Measurements from ENCODE around the gene BTBD10. TPM values are rescaled to one million over a fixed set of nuclear protein-coding genes. Genes with fewer than 3 reads are reported as not detected.
A peak's percentile ranks its signal among the peaks of the same experiment; 100 is the strongest.

The BTBD10 gene
- total RNA-seq, 2 experiments from 2014 or later = 20.9 to 21.0 TPM

- Mint-ChIP-seq H3K4me3 (no peak overlapping the region), H3K9me3 (no peaks in the 10 kb centered on the region), H3K36me3 (ENCODE audit: low read depth) (peaks cover 18% of the 10 kb centered on the region), H3K27me3 (ENCODE audit: low read depth) (no peaks in the 10 kb centered on the region), H3K4me1 (ENCODE audit: low read depth) (peaks cover 2% of the 10 kb centered on the region), H3K27ac (no peak overlapping the region)
- intact Hi-C loops (cut with micrococcal nuclease) = no loop called here
- no peak for DNase-seq
- CTCF ChIA-PET = interaction anchor here (2.4 to 2.8 kb wide), 2 partner anchors 79 to 177 kb away, joined by 10 to 14 read pairs; no protein-coding TSS in a partner anchor
Measured at GRCh38 chr11:13386567-13386966, 76.5 kb downstream of the BTBD10 start.

GRCh38 chr11:13384908-13385640 is 77.9 kb downstream of the BTBD10 start:
- CTCF ChIA-PET = interaction anchor here (0.5 to 2.8 kb wide), 12 partner anchors 9 to 420 kb away, joined by 3 to 14 read pairs (median 3); no protein-coding TSS in a partner anchor
- peak; percentile 46 for DNase-seq
- H3K4me1 Mint-ChIP-seq (ENCODE audit: low read depth) = peaks cover 2% of the 10 kb centered on the region

GRCh38 chr11:13382751-13383150 is 80.3 kb downstream of the BTBD10 start:
- Mint-ChIP-seq H3K27me3 (ENCODE audit: low read depth) (no peaks in the 10 kb centered on the region), H3K4me1 (ENCODE audit: low read depth) (no peaks in the 10 kb centered on the region), H3K36me3 (ENCODE audit: low read depth) (peaks cover 17% of the 10 kb centered on the region), H3K27ac (no peak overlapping the region), H3K4me3 (no peak overlapping the region), H3K9me3 (no peaks in the 10 kb centered on the region)
- no peak for DNase-seq
- intact Hi-C loops (cut with micrococcal nuclease) = no loop called here
- CTCF ChIA-PET = interaction anchor here (0.9 to 1.6 kb wide), 4 partner anchors 58 to 239 kb away, joined by 3 to 6 read pairs (median 4); no protein-coding TSS in a partner anchor

More at GRCh38 chr11:13384908-13385640, 77.9 kb downstream of the BTBD10 start:
- no peaks in the 10 kb centered on the region for H3K9me3 Mint-ChIP-seq
- intact Hi-C loops (cut with micrococcal nuclease) = loop anchor here (1.0 to 2.0 kb wide), 3 partner anchors 78 to 202 kb away; partner anchors contain the start of gene BTBD10
- peaks cover 18% of the 10 kb centered on the region for H3K36me3 Mint-ChIP-seq (ENCODE audit: low read depth)
- no peak overlapping the region for H3K4me3 Mint-ChIP-seq
- no peak overlapping the region for H3K27ac Mint-ChIP-seq
- no peaks in the 10 kb centered on the region for H3K27me3 Mint-ChIP-seq (ENCODE audit: low read depth)

- intact Hi-C loops (cut with micrococcal nuclease) = no loop called here
- CTCF ChIA-PET = interaction anchor here (0.7 to 1.3 kb wide), 3 partner anchors 37 to 417 kb away, joined by 3 read pairs; no protein-coding TSS in a partner anchor
- no peaks in the 10 kb centered on the region for H3K9me3 Mint-ChIP-seq
- peak overlapping the region; percentile 46 for H3K27ac Mint-ChIP-seq
- H3K4me1 Mint-ChIP-seq (ENCODE audit: low read depth) = no peaks in the 10 kb centered on the region
- H3K4me3 Mint-ChIP-seq = no peak overlapping the region
- H3K36me3 Mint-ChIP-seq (ENCODE audit: low read depth) = peaks cover 30% of the 10 kb centered on the region
- no peaks in the 10 kb centered on the region for H3K27me3 Mint-ChIP-seq (ENCODE audit: low read depth)
- no peak for DNase-seq
Measured at GRCh38 chr11:13380731-13381130, 82.3 kb downstream of the BTBD10 start.

- no peak for DNase-seq
- Mint-ChIP-seq H3K4me1 (ENCODE audit: low read depth) (no peaks in the 10 kb centered on the region), H3K4me3 (no peak overlapping the region), H3K36me3 (ENCODE audit: low read depth) (peaks cover 33% of the 10 kb centered on the region), H3K27me3 (ENCODE audit: low read depth) (no peaks in the 10 kb centered on the region), H3K9me3 (no peaks in the 10 kb centered on the region), H3K27ac (no peak overlapping the region)
- intact Hi-C loops (cut with micrococcal nuclease) = no loop called here
- CTCF ChIA-PET = no interaction called here
Measured at GRCh38 chr11:13378316-13378715, 84.7 kb downstream of the BTBD10 start.

- no peak for DNase-seq
- intact Hi-C loops (cut with micrococcal nuclease) = no loop called here
- CTCF ChIA-PET = interaction anchor here (1.1 kb wide), 1 partner anchor 23 kb away, joined by 3 read pairs; no protein-coding TSS in a partner anchor
- Mint-ChIP-seq H3K27ac (peak overlapping the region; percentile 60), H3K9me3 (no peaks in the 10 kb centered on the region), H3K36me3 (ENCODE audit: low read depth) (peaks cover 31% of the 10 kb centered on the region), H3K27me3 (ENCODE audit: low read depth) (no peaks in the 10 kb centered on the region), H3K4me1 (ENCODE audit: low read depth) (no peaks in the 10 kb centered on the region), H3K4me3 (no peak overlapping the region)
Measured at GRCh38 chr11:13376838-13377237, 86.2 kb downstream of the BTBD10 start.

GRCh38 chr11:13376402-13376801 is 86.6 kb downstream of the BTBD10 start:
- Mint-ChIP-seq H3K27ac (no peak overlapping the region), H3K4me1 (ENCODE audit: low read depth) (no peaks in the 10 kb centered on the region)
- DNase-seq = no peak

GRCh38 chr11:13375798-13376197 is 87.2 kb downstream of the BTBD10 start:
- Mint-ChIP-seq H3K36me3 (ENCODE audit: low read depth) (peaks cover 26% of the 10 kb centered on the region), H3K4me3 (no peak overlapping the region), H3K27me3 (ENCODE audit: low read depth) (no peaks in the 10 kb centered on the region), H3K27ac (no peak overlapping the region), H3K9me3 (no peaks in the 10 kb centered on the region), H3K4me1 (ENCODE audit: low read depth) (no peaks in the 10 kb centered on the region)
- CTCF ChIA-PET = no interaction called here
- DNase-seq = no peak
- intact Hi-C loops (cut with micrococcal nuclease) = no loop called here

More at GRCh38 chr11:13376402-13376801, 86.6 kb downstream of the BTBD10 start:
- intact Hi-C loops (cut with micrococcal nuclease) = no loop called here
- H3K9me3 Mint-ChIP-seq = no peaks in the 10 kb centered on the region
- peaks cover 29% of the 10 kb centered on the region for H3K36me3 Mint-ChIP-seq (ENCODE audit: low read depth)
- no peaks in the 10 kb centered on the region for H3K27me3 Mint-ChIP-seq (ENCODE audit: low read depth)
- no peak overlapping the region for H3K4me3 Mint-ChIP-seq
- CTCF ChIA-PET = interaction anchor here (1.1 kb wide), 1 partner anchor 22 kb away, joined by 3 read pairs; no protein-coding TSS in a partner anchor

- H3K9me3 Mint-ChIP-seq = no peaks in the 10 kb centered on the region
- intact Hi-C loops (cut with micrococcal nuclease) = no loop called here
- H3K4me3 Mint-ChIP-seq = no peak overlapping the region
- CTCF ChIA-PET = interaction anchor here (0.6 kb wide), 1 partner anchor 12 kb away, joined by 3 read pairs; no protein-coding TSS in a partner anchor
- H3K27me3 Mint-ChIP-seq (ENCODE audit: low read depth) = no peaks in the 10 kb centered on the region
- no peaks in the 10 kb centered on the region for H3K4me1 Mint-ChIP-seq (ENCODE audit: low read depth)
- peaks cover 24% of the 10 kb centered on the region for H3K36me3 Mint-ChIP-seq (ENCODE audit: low read depth)
- DNase-seq = no peak
- H3K27ac Mint-ChIP-seq = no peak overlapping the region
Measured at GRCh38 chr11:13373216-13373615, 89.8 kb downstream of the BTBD10 start.

GRCh38 chr11:13368041-13368446 is 95.0 kb downstream of the BTBD10 start:
- no peak overlapping the region for H3K4me3 Mint-ChIP-seq

GRCh38 chr11:13367115-13367514 is 95.9 kb downstream of the BTBD10 start:
- no peaks in the 10 kb centered on the region for H3K27me3 Mint-ChIP-seq (ENCODE audit: low read depth)
- no peaks in the 10 kb centered on the region for H3K9me3 Mint-ChIP-seq
- H3K4me1 Mint-ChIP-seq (ENCODE audit: low read depth) = no peaks in the 10 kb centered on the region
- no peak overlapping the region for H3K4me3 Mint-ChIP-seq
- intact Hi-C loops (cut with micrococcal nuclease) = no loop called here
- peaks cover 14% of the 10 kb centered on the region for H3K36me3 Mint-ChIP-seq (ENCODE audit: low read depth)
- H3K27ac Mint-ChIP-seq = no peak overlapping the region
- CTCF ChIA-PET = interaction anchor here (1.1 kb wide), 2 partner anchors 35 to 115 kb away, joined by 3 read pairs; no protein-coding TSS in a partner anchor
- DNase-seq = no peak

More at GRCh38 chr11:13368041-13368446, 95.0 kb downstream of the BTBD10 start:
- Mint-ChIP-seq H3K4me1 (ENCODE audit: low read depth) (no peaks in the 10 kb centered on the region), H3K9me3 (no peaks in the 10 kb centered on the region), H3K27ac (no peak overlapping the region), H3K27me3 (ENCODE audit: low read depth) (no peaks in the 10 kb centered on the region), H3K36me3 (ENCODE audit: low read depth) (peaks cover 14% of the 10 kb centered on the region)
- no peak for DNase-seq
- CTCF ChIA-PET = interaction anchor here (1.1 kb wide), 1 partner anchor 116 kb away, joined by 3 read pairs; no protein-coding TSS in a partner anchor
- intact Hi-C loops (cut with micrococcal nuclease) = no loop called here

GRCh38 chr11:13366266-13367026 is 96.6 kb downstream of the BTBD10 start:
- CTCF ChIA-PET = interaction anchor here (0.6 to 1.1 kb wide), 3 partner anchors 34 to 171 kb away, joined by 3 read pairs; no protein-coding TSS in a partner anchor
- no peak for DNase-seq
- Mint-ChIP-seq H3K9me3 (no peaks in the 10 kb centered on the region), H3K27ac (no peak overlapping the region), H3K36me3 (ENCODE audit: low read depth) (peaks cover 14% of the 10 kb centered on the region), H3K4me3 (no peak overlapping the region), H3K4me1 (ENCODE audit: low read depth) (no peaks in the 10 kb centered on the region), H3K27me3 (ENCODE audit: low read depth) (no peaks in the 10 kb centered on the region)
- intact Hi-C loops (cut with micrococcal nuclease) = no loop called here
